ENCODE results near the gene ELAVL2.

DNA sequence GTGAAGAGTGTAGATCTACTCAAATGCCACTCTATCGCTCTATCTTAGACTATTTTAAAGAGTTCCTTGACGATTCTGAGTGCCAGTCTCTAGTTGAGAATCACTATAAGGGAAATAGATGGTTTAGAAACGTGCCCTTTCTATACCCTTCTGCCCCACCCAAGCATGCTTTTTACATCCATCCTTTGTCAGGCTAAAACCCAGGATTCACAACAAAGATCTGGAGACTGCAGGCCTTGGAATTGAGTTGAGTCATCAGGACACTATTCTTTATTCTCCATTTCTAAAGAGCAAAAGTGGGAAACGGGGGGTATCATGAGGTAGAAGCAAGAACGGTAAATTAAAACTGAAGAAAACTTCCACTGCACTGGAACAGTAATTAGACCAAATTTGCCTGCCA, 48.7 kb downstream of the ELAVL2 start:
- TF ChIP-seq TRIM28 (IDR thresholded peaks at IDR 0.05), result no peak
- TF ChIP-seq, protein P1, sequence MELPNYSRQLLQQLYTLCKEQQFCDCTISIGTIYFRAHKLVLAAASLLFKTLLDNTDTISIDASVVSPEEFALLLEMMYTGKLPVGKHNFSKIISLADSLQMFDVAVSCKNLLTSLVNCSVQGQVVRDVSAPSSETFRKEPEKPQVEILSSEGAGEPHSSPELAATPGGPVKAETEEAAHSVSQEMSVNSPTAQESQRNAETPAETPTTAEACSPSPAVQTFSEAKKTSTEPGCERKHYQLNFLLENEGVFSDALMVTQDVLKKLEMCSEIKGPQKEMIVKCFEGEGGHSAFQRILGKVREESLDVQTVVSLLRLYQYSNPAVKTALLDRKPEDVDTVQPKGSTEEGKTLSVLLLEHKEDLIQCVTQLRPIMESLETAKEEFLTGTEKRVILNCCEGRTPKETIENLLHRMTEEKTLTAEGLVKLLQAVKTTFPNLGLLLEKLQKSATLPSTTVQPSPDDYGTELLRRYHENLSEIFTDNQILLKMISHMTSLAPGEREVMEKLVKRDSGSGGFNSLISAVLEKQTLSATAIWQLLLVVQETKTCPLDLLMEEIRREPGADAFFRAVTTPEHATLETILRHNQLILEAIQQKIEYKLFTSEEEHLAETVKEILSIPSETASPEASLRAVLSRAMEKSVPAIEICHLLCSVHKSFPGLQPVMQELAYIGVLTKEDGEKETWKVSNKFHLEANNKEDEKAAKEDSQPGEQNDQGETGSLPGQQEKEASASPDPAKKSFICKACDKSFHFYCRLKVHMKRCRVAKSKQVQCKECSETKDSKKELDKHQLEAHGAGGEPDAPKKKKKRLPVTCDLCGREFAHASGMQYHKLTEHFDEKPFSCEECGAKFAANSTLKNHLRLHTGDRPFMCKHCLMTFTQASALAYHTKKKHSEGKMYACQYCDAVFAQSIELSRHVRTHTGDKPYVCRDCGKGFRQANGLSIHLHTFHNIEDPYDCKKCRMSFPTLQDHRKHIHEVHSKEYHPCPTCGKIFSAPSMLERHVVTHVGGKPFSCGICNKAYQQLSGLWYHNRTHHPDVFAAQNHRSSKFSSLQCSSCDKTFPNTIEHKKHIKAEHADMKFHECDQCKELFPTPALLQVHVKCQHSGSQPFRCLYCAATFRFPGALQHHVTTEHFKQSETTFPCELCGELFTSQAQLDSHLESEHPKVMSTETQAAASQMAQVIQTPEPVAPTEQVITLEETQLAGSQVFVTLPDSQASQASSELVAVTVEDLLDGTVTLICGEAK (IDR thresholded peaks at IDR 0.05), result no peak
- TF ChIP-seq, protein P1 (CRISPR knock-in tag; IDR thresholded peaks at IDR 0.05), result no peak
- no peak for TF ChIP-seq BRCA1 (IDR thresholded peaks at IDR 0.05)
- no peak for TF ChIP-seq BRCA1 (CRISPR knock-in tag; IDR thresholded peaks at IDR 0.05)
- TF ChIP-seq SMC3 (conservative IDR thresholded peaks at IDR 0.05; ENCODE audit: insufficient read depth, low read depth, low read length), result no peak
- TF ChIP-seq ETV5 (CRISPR knock-in tag; IDR thresholded peaks at IDR 0.05; ENCODE audit: low read depth), result no peak
- TF ChIP-seq, protein P2, sequence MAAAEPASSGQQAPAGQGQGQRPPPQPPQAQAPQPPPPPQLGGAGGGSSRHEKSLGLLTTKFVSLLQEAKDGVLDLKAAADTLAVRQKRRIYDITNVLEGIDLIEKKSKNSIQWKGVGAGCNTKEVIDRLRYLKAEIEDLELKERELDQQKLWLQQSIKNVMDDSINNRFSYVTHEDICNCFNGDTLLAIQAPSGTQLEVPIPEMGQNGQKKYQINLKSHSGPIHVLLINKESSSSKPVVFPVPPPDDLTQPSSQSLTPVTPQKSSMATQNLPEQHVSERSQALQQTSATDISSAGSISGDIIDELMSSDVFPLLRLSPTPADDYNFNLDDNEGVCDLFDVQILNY (CRISPR knock-in tag; IDR thresholded peaks at IDR 0.05), result no peak
- TF ChIP-seq POLR2AphosphoS5 (IDR thresholded peaks at IDR 0.05; ENCODE audit: control insufficient read depth, insufficient read depth, low read depth, low read length), result no peak
- TF ChIP-seq ZFP1 (CRISPR knock-in tag; IDR thresholded peaks at IDR 0.05), result no peak
- no peak for TF ChIP-seq POLR2A (conservative IDR thresholded peaks at IDR 0.05)
- TF ChIP-seq ZSCAN29 (IDR thresholded peaks at IDR 0.05), result no peak
- TF ChIP-seq, protein P3, sequence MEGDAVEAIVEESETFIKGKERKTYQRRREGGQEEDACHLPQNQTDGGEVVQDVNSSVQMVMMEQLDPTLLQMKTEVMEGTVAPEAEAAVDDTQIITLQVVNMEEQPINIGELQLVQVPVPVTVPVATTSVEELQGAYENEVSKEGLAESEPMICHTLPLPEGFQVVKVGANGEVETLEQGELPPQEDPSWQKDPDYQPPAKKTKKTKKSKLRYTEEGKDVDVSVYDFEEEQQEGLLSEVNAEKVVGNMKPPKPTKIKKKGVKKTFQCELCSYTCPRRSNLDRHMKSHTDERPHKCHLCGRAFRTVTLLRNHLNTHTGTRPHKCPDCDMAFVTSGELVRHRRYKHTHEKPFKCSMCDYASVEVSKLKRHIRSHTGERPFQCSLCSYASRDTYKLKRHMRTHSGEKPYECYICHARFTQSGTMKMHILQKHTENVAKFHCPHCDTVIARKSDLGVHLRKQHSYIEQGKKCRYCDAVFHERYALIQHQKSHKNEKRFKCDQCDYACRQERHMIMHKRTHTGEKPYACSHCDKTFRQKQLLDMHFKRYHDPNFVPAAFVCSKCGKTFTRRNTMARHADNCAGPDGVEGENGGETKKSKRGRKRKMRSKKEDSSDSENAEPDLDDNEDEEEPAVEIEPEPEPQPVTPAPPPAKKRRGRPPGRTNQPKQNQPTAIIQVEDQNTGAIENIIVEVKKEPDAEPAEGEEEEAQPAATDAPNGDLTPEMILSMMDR (IDR thresholded peaks at IDR 0.05 in 2 of 3, conservative IDR thresholded peaks at IDR 0.05 in 1 of 3; ENCODE audit: insufficient read depth in 2 of 3, low read depth in 1 of 3, low read length in 3 of 3), result no peak
- no peak for TF ChIP-seq ZNF121 (CRISPR knock-in tag; conservative IDR thresholded peaks at IDR 0.05)
- TF ChIP-seq POLR2B (IDR thresholded peaks at IDR 0.05; ENCODE audit: low read depth, partially characterized antibody), result no peak
